KG1 (cell line): Measurements from ENCODE around the gene CTNND2.

Experiments
- DNase-seq: peaks from one replicate; lab custom pipeline; 2025; lab: John Stamatoyannopoulos, UW

The CTNND2 gene

GRCh38 chr5:11770310-11770709 is 133.9 kb downstream of the CTNND2 start:
- DNase-seq = no peak

DNA sequence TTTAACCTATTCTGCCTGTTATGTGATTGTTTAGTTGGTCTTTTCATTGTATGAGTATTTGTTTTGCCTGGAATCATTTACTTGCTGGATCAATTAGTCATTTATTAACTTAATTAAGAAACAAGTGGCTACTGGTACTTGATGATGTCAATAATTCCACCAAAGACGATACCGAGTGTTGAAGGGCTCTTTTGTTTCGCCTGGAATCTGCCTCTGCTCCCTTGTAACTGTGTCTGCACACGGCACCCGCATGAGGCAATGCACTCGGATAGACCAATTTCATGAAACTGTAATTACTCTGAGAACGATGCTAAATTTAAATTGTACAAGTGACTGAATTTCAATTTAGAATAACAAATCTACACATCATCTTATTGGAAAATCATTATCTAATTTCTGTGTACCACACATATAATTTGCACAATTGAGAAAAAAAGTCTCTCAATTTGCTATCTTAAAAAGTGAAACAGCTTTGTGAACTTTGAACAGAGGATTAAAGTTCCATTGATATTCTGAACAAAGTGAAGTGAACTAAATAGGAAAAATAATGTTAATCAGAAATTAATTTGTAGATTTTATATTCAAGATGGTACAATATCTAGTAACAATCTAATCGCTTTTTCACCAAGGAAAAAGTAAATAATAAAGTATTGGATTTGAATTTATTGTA is 143.2 kb downstream of the CTNND2 start:
- no peak for DNase-seq

- no peak for DNase-seq
Observed at GRCh38 chr5:11758321-11758720, 145.9 kb downstream of the CTNND2 start.

- DNase-seq = no peak
Observed at GRCh38 chr5:11757661-11758060, 146.6 kb downstream of the CTNND2 start.

GRCh38 chr5:11737010-11737409 is 167.2 kb downstream of the CTNND2 start:
- no peak for DNase-seq

- DNase-seq = no peak
Observed at GRCh38 chr5:11734369-11734768, 169.9 kb downstream of the CTNND2 start.

DNA sequence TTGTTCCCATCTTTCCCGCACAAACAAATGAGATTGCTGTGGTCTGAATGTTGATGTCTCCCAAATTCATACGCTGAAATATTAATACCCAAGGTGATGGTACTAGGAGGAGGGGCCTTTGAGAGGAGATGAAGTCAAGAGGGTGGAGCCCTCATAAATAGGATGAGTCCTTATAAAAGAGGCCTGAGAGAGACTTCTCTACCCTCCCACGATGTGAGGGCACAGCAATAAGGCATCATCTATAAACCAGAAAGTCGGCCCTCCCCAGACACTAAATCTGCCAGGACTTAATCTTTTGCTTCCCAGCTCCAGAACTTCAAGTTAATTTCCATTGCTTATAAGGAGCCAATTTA is 170.4 kb downstream of the CTNND2 start:
- DNase-seq = no peak

GRCh38 chr5:11733185-11733839 is 170.9 kb downstream of the CTNND2 start:
- DNase-seq = no peak

GRCh38 chr5:11724940-11725339 is 179.3 kb downstream of the CTNND2 start:
- no peak for DNase-seq

GRCh38 chr5:11719888-11720481 is 184.3 kb downstream of the CTNND2 start:
- peak; percentile 45 for DNase-seq

GRCh38 chr5:11715461-11716196 is 188.6 kb downstream of the CTNND2 start:
- no peak for DNase-seq

GRCh38 chr5:11711932-11712331 is 192.3 kb downstream of the CTNND2 start:
- no peak for DNase-seq

DNA sequence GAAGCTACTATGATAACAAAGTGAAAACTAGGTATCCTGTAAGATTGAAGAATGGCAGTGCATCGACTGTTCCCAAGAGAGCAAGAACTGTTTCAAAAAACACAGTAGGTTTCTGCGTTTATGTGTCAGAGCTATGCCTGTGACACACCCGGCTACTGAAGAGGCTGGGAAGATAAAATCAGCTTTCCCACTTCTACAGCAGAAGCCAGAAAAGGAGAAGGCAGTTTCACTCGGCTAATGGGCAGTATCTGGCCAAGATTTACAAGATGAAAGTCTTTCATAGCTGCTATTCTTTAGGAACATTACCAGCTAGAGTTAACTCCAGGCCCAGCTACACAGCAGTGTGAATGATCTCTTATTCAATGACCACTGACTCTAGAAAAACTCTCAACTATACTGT is 195.2 kb downstream of the CTNND2 start:
- DNase-seq = no peak

DNA sequence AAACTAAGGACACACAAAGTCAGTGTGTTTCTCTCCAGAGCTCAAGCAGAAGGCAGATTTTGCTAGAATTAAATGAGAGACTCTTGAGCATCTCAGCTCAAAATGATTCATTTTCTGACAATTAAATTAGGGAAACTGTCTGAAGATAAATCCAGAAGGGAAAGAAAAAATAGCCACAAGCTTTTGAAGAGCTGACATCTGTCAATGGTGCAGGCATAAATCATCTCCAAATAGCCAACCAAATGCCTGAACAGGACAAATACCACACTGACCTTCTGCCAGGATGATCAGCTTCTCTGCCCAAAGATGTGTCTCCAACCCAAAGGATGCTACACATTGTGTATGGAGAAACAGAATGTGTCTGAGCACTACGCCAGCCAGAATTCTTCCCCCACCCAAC is 199.3 kb downstream of the CTNND2 start:
- no peak for DNase-seq

DNA sequence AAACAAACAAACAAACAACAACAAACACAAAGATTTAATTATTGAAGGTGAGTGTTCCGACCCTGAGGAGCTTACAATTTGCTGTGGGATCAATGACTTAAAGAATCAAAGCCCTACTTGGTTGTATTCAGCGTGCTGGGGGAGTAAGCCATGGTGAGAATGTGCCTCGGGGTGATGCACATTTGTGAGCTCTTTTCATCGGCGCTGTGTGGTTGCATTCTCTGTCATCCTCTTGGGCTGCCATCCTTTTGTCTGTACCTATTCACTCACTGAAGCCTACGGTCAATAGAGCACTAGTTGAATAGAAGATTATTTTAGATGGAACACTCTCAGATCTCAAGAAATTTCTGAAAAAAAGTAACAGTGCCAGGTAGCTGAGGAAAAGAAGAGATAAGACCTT is 203.9 kb downstream of the CTNND2 start:
- DNase-seq = no peak

- DNase-seq = no peak
Observed at GRCh38 chr5:11692636-11693035, 211.6 kb downstream of the CTNND2 start.

DNA sequence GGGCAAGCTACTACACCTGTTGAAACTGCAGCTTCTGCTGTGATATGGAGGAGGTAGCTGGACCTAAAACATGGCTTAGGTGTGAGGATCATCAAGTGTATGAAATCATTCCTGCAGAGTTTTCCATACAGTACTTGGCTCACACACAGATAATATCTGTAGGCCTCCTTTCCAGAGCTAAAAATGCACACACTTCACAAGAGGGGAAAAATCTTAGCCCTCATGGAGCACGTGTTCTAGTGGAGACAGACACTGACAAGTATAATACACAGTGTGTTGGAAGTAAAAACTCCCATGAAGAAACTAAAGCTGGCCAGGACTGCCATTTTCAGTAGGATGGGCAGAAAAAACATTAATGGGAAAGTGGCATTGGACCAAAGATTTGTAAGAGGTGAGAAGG is 216.7 kb downstream of the CTNND2 start:
- no peak for DNase-seq

DNA sequence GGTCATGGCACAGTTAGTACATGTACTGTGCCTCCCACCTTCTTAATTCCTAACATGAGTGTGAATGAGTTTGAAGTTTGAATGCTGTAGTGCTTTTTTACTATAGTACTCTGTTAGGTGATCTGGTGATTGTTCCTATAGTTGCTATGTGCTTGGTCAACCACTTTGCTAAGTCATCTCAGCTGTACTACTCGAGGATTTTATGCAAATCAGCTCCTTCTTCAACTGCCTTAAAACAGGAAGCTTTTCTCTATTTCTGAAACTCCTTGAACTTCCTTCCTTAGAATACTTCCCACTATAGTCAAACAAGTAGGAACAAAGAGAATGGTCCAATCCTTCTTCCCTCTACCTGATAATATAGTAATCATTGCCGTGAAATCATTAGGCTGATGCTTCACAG is 219.6 kb downstream of the CTNND2 start:
- no peak for DNase-seq

DNA sequence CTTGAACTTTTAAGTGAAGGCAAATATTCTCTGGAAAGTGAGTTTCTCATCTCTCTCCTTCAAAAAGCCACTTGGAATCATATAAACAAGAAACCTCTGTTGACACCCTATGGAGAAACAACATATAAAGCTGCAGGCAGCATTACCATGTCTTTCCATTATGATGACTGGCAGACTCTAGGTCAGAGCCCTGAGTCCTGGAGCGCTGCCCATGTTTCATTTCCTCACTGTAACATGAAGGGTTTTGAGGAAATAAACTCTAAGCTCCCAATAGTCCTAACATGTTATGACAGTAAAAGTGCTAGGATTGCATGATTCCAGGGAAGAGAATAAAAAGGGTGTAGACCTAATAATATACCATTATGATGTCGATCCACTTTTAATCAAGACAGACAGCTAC is 220.6 kb downstream of the CTNND2 start:
- DNase-seq = no peak

DNA sequence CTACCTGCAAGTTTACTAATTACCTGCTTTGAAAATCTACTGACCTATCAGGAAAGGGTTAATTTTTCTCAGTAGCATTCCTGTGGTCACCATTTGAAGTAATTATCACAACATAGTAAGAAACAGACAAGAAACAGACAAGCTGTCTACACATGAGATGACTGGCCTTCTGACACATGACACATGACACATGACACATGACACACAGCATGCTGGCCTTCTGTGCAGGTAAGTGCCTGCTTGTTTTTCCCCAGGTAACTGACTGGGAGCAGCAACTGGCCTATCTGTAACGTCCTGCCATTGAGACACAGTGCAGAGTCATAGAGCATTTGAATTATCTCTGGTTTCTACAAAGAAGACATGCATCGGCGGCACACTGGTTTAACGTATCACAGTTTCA is 222.4 kb downstream of the CTNND2 start:
- no peak for DNase-seq

DNA sequence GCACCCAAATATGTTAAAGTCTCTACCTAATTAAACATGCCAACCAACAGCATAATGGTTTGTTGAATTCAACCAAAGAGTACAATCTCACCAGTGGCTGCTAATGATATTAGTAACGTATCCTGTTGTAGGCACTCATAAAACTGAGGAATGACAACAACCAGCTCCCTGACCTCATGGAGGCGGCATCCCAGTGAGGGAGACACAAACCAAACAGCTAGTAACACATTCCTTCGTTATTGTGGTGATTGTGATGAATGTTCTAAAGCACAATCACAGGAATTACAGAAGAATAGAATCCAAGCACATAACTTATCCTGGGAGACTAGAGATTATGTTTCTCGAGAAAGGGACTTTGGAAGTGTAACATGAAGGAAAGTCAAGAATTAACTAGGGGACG is 224.6 kb downstream of the CTNND2 start:
- no peak for DNase-seq

GRCh38 chr5:11675184-11675583 is 229.1 kb downstream of the CTNND2 start:
- DNase-seq = no peak
